Coronary artery (tissue), 2 donors: ENCODE results near the gene TMEM198.

Experiments
- DNase-seq: peaks from one replicate; pipeline ENCODE4 v3.0.0-alpha.2; 2017; ENCODE audit warnings: low spot score
- H3K27ac ChIP-seq, 2 donors: fragments of 200-600 bp; sonication (generic); one replicate each; pipeline ENCODE4 v1.5.1; 2016 to 2019
- H3K4me3 ChIP-seq: fragments of 200-600 bp; sonication (generic); 2 replicates; pipeline ENCODE4 v1.5.1; 2016; ENCODE audit warnings: mild to moderate bottlenecking, moderate library complexity
- TF ChIP-seq, protein P1 (sequence below): fragments of 200-600 bp; sonication (generic); IDR thresholded peaks from one replicate; pipeline ENCODE4 v1.5.1; 2019; ENCODE audit warnings: antibody characterized with exemption

The TMEM198 gene

DNA sequence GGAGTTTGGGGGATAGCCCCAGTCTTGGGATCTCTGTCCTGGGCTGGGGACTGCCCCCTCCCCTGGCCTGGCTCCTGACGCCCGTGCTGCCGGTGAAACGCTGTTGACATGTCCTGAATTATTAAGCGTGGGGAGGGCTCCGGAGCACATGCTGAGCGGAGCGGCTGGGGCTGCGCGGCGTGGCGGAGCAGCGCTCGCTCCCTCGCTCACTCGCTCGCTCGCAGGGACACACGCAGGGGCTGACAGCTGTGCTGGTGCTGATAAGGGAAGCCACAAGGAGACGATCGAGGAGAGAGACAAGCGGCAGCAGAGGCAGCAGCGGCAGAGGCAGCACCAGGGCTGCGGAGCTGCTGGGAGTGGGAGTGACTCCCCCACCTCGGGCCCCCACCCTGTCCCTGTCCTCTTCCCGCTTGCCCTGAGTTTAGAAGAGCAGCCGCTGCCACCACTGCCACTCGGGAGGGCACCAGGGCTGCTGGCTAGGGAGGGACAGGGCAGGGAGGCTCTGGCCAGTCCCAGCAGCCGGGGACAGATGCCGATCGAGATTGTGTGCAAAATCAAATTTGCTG lies 29.5 kb upstream of the TMEM198 start, which contains the start of gene ASIC4:
TSS of gene ASIC4 (plus strand) at position 287 of the 566 bp plus-strand sequence. CDS start at position 530, 243 bp downstream.
- H3K27ac ChIP-seq, result no peak within 1 kb of the TSS
- no peak for DNase-seq
- TF ChIP-seq, protein P1, sequence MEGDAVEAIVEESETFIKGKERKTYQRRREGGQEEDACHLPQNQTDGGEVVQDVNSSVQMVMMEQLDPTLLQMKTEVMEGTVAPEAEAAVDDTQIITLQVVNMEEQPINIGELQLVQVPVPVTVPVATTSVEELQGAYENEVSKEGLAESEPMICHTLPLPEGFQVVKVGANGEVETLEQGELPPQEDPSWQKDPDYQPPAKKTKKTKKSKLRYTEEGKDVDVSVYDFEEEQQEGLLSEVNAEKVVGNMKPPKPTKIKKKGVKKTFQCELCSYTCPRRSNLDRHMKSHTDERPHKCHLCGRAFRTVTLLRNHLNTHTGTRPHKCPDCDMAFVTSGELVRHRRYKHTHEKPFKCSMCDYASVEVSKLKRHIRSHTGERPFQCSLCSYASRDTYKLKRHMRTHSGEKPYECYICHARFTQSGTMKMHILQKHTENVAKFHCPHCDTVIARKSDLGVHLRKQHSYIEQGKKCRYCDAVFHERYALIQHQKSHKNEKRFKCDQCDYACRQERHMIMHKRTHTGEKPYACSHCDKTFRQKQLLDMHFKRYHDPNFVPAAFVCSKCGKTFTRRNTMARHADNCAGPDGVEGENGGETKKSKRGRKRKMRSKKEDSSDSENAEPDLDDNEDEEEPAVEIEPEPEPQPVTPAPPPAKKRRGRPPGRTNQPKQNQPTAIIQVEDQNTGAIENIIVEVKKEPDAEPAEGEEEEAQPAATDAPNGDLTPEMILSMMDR, result no peak
- H3K4me3 ChIP-seq, result peak within 1 kb of the TSS; percentile 43

DNA sequence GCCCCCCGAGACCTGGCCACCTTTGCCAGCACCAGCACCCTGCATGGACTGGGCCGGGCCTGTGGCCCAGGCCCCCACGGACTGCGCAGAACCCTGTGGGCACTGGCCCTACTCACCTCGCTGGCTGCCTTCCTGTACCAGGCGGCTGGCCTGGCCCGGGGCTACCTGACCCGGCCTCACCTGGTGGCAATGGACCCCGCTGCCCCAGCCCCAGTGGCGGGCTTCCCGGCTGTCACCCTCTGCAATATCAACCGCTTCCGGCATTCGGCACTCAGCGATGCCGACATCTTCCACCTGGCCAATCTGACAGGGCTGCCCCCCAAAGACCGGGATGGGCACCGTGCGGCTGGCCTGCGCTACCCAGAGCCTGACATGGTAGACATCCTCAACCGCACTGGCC lies 29.0 kb upstream of the TMEM198 start:
- Histone ChIP-seq H3K27ac (no peak overlapping the region), H3K4me3 (no peak overlapping the region)
- DNase-seq, result no peak
- TF ChIP-seq, protein P1, result no peak

DNA sequence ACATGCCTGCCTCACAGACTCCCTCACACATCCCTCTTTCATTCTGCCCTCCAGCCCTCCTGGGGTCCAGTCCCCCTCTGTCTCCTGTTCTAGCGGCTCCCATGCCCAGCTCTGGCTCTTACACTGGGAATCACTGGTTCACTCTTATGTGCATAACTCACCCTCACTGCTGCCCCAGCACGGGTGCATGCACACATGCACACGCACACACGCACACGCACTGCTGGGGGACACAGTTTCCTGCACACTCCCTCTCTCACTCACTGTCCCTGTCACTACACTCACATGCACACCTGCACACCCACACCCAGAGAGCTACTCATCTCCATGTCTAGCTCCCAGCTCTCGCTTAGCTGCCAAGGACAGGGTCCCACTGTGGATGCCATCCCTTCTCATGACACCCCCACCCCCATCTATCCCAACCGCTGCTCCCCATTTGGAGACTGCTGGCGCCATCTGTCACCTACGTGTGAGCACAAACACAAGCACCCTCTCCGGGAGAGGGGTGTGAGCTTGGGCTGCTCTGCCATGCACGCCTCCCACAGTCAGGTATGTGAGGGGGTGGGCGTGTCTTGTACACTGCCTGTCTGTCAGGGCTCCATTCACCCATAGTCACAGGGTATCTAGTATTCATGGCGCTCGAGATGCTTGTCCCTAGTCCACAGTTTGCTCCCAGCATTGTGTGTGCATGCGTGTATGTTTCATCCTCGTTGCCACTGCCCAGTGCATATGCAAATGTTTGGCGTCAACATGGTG lies 27.8 kb upstream of the TMEM198 start:
- no peak overlapping the region for H3K27ac ChIP-seq
- TF ChIP-seq, protein P1, result no peak
- DNase-seq, result no peak
- no peak overlapping the region for H3K4me3 ChIP-seq

DNA sequence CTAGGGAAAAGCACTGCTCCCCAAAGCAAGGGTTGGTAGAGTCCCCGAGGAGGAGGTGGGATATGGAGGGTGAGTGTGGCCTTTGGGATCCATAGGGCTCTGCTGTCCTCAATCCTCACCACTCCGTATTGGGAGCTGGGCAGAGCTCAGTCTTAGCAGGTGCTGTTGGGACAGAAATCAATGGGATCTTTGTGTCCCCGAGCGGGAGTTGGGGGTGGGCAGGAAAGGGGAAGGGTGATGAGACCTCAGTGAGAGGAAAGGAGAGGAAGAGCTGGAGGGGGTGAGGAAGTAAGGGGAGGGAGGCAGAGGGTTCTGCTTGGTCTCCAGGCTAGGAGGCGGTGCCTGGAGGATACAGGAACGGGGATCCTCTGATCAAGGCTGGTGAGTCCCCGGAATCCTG lies 26.9 kb upstream of the TMEM198 start:
- no peak overlapping the region for H3K27ac ChIP-seq

DNA sequence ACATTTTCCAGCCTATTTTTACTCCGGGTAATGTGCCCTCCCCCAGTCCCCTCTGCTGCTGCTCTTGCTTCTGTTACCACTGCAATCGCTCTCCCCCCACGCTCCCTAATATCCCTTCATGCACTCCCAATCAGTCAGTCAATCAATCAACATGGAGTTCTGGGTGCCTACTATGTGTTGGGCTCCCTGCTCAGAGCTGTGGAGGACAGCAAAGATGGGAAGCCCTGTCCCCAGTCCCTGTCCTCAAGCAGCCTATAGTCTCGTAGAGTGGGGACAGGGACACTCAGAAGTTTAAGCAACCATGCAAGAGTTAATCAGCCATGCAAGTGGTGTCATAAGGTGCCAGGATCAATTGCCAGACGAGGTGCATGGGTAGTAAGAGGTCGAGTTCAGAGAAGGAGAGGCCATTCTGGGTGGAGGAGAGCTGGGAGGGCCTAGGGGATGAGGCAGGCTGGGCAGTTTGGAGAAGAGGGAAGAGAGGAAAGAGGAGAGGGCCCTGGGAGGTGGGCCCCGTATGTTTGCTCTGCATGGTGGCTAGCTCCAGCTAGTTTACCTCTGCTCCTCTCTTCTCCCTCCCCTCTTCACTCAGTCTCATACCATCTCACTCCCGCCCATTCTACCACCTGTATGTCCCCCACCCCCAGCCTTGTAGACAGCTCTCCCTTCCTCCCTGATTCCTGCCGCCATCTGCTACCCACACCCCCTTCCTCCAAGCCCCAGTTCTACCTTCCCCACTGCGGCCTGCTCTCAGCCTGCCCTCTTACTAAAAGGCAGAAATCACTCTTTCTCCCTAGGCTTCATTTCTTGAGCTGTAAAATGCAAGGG lies 25.7 kb upstream of the TMEM198 start:
- DNase-seq, result no peak
- Histone ChIP-seq H3K4me3 (no peak overlapping the region), H3K27ac (no peak overlapping the region)
- TF ChIP-seq, protein P1, result no peak

More for the DNA sequence above, 26.9 kb upstream of the TMEM198 start:
- no peak for DNase-seq
- TF ChIP-seq, protein P1, result no peak
- no peak overlapping the region for H3K4me3 ChIP-seq

DNA sequence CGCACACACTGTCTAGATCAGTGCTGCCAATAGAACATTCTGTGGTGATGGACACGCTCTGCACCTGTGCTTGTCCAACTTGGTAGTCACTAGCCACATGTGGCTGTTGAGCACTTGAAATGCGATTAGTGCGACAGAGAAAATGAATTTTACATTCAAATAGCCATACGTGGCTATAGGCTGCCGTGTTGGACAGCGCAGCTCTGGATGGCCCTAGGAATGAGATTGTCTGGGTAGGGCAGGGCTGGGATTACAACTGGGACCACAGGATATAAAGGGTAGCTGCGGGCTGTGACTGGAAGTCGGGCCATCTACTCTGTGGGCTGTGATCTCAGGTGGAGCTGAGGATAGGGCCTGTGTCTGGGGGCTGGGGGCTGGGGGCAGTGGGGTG lies 24.3 kb upstream of the TMEM198 start:
- DNase-seq, result no peak
- no peak overlapping the region for H3K27ac ChIP-seq
- no peak overlapping the region for H3K4me3 ChIP-seq
- TF ChIP-seq, protein P1, result no peak
